Glutamatergic neuron (in vitro differentiated cells): ENCODE measurements around the gene DNAH8. TPM values are rescaled to one million over a fixed set of nuclear protein-coding genes. Genes with fewer than 3 reads are reported as not detected.
"Not testable (repeated sequence)": the region's sequence is repeated elsewhere in the genome, so short reads cannot be mapped to it uniquely, and the experiment has no call there.

Experiments used
- DNase-seq: peaks from one replicate; pipeline ENCODE4 v3.0.0; 2022
- H3K27ac Mint-ChIP-seq: one replicate; pipeline ENCODE4 v1.8.0; 2020; ENCODE audit warnings: mild to moderate bottlenecking, mixed read lengths, inconsistent platforms; ENCODE audit not compliant: unreplicated experiment
- H3K27me3 Mint-ChIP-seq: one replicate; pipeline ENCODE4 v1.8.0; 2020; ENCODE audit warnings: mild to moderate bottlenecking, moderate library complexity, mixed read lengths, inconsistent platforms; ENCODE audit not compliant: unreplicated experiment
- H3K36me3 Mint-ChIP-seq: one replicate; pipeline ENCODE4 v1.8.0; 2020; ENCODE audit warnings: mild to moderate bottlenecking, mixed read lengths, inconsistent platforms; ENCODE audit not compliant: unreplicated experiment
- H3K4me1 Mint-ChIP-seq: one replicate; pipeline ENCODE4 v1.8.0; 2020; ENCODE audit warnings: mild to moderate bottlenecking, low read depth, mixed read lengths, inconsistent platforms; ENCODE audit not compliant: unreplicated experiment
- H3K4me3 Mint-ChIP-seq: one replicate; pipeline ENCODE4 v1.8.0; 2020; ENCODE audit warnings: mild to moderate bottlenecking, mixed read lengths, inconsistent platforms; ENCODE audit not compliant: unreplicated experiment
- H3K9me3 Mint-ChIP-seq: one replicate; pipeline ENCODE4 v1.8.0; 2020; ENCODE audit warnings: mild to moderate bottlenecking, moderate library complexity, mixed read lengths, inconsistent platforms; ENCODE audit not compliant: unreplicated experiment
- total RNA-seq: library from RNA; stranded (reverse); fragmentation: NEBNext Ultra II Directional; extraction: Animal tissue kit (Norgen Biotek cat#: 25700); gene quantifications from one replicate; pipeline ENCODE4 v1.2.1, GENCODE V29; 2021; ENCODE audit not compliant: unreplicated experiment
- TF ChIP-seq, protein P1 (sequence below): fragments of 200-600 bp; sonication (generic); IDR thresholded peaks from one replicate; pipeline ENCODE4 v1.5.0; 2021; ENCODE audit not compliant: partially characterized antibody, unreplicated experiment

Gene DNAH8
- total RNA-seq, 1 donor from 2014 or later, result not detected

DNA sequence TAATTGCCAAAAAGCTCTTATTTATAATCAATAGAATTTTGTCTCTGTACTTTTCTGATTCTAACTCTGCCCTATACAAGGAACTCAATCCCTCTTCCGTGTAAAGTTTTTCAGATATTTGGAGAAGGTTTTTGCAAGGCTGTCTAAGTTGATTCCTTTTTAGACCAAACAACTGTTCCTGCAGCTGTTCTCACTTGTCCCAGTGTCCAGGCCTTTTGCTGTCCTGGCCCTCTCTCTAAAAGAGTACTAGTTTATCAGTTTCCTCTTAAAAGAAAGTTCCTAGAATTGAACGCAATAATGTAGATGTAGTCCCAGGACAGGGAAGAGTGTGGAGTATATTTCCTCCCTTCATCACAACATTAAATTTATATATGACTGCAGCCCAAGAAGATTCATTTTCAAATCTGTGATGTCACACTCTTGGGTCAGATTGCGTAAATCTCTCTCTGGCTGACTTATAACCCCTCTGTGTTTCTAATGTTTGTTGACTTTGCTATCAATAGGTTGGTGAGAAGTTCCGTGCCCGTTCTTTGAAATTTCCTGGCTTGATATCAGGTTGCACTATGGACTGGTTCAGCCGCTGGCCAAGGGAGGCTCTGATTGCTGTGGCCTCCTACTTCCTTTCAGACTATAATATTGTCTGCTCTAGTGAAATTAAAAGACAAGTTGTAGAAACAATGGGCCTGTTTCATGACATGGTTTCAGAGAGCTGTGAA lies 194.1 kb downstream of the DNAH8 start:
- TF ChIP-seq, protein P1, sequence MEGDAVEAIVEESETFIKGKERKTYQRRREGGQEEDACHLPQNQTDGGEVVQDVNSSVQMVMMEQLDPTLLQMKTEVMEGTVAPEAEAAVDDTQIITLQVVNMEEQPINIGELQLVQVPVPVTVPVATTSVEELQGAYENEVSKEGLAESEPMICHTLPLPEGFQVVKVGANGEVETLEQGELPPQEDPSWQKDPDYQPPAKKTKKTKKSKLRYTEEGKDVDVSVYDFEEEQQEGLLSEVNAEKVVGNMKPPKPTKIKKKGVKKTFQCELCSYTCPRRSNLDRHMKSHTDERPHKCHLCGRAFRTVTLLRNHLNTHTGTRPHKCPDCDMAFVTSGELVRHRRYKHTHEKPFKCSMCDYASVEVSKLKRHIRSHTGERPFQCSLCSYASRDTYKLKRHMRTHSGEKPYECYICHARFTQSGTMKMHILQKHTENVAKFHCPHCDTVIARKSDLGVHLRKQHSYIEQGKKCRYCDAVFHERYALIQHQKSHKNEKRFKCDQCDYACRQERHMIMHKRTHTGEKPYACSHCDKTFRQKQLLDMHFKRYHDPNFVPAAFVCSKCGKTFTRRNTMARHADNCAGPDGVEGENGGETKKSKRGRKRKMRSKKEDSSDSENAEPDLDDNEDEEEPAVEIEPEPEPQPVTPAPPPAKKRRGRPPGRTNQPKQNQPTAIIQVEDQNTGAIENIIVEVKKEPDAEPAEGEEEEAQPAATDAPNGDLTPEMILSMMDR, result no peak
- H3K4me1 Mint-ChIP-seq, result no peaks in the 10 kb centered on the region
- DNase-seq, result no peak
- H3K36me3 Mint-ChIP-seq, result no peaks in the 10 kb centered on the region
- H3K9me3 Mint-ChIP-seq, result peaks cover under 1% of the 10 kb centered on the region
- no peaks in the 10 kb centered on the region for H3K27me3 Mint-ChIP-seq
- no peak overlapping the region for H3K4me3 Mint-ChIP-seq
- no peak overlapping the region for H3K27ac Mint-ChIP-seq

GRCh38 chr6:38910207-38910606 lies 195.1 kb downstream of the DNAH8 start:
- H3K4me3 Mint-ChIP-seq, result no peak overlapping the region
- no peak for DNase-seq
- TF ChIP-seq, protein P1, result no peak
- no peaks in the 10 kb centered on the region for H3K9me3 Mint-ChIP-seq
- no peaks in the 10 kb centered on the region for H3K36me3 Mint-ChIP-seq
- no peaks in the 10 kb centered on the region for H3K27me3 Mint-ChIP-seq
- no peak overlapping the region for H3K27ac Mint-ChIP-seq
- no peaks in the 10 kb centered on the region for H3K4me1 Mint-ChIP-seq

GRCh38 chr6:38912378-38912777 lies 197.3 kb downstream of the DNAH8 start:
- Mint-ChIP-seq H3K27me3 (no peaks in the 10 kb centered on the region), H3K27ac (no peak overlapping the region), H3K36me3 (no peaks in the 10 kb centered on the region), H3K4me3 (no peak overlapping the region), H3K9me3 (no peaks in the 10 kb centered on the region), H3K4me1 (no peaks in the 10 kb centered on the region)
- no peak for DNase-seq
- TF ChIP-seq, protein P1, result no peak

GRCh38 chr6:38915205-38915925 lies 200.3 kb downstream of the DNAH8 start:
- no peaks in the 10 kb centered on the region for H3K27me3 Mint-ChIP-seq
- no peak for DNase-seq
- no peaks in the 10 kb centered on the region for H3K36me3 Mint-ChIP-seq
- H3K4me1 Mint-ChIP-seq, result no peaks in the 10 kb centered on the region
- TF ChIP-seq, protein P1, result no peak
- H3K27ac Mint-ChIP-seq, result no peak overlapping the region
- H3K4me3 Mint-ChIP-seq, result no peak overlapping the region
- no peaks in the 10 kb centered on the region for H3K9me3 Mint-ChIP-seq

GRCh38 chr6:38921540-38921939 lies 206.4 kb downstream of the DNAH8 start:
- DNase-seq, H3K4me1 Mint-ChIP-seq, H3K9me3 Mint-ChIP-seq, H3K4me3 Mint-ChIP-seq, H3K27ac Mint-ChIP-seq, H3K27me3 Mint-ChIP-seq, H3K36me3 Mint-ChIP-seq: not testable (repeated sequence)
